Measurements from ENCODE around the gene ATP5F1D.

Gene ATP5F1D

GRCh38 chr19:1283207-1283916 is 41.8 kb downstream of the ATP5F1D start:
- DNase-seq (ENCODE audit: low read depth) = no peak

- DNase-seq (ENCODE audit: low read depth) = no peak
These were observed 42.4 kb downstream of the ATP5F1D start for GRCh38 chr19:1283917-1284292.

GRCh38 chr19:1284293-1284978 is 42.9 kb downstream of the ATP5F1D start:
- DNase-seq (ENCODE audit: low read depth) = no peak

- no peak for DNase-seq (ENCODE audit: low read depth)
These were observed 43.6 kb downstream of the ATP5F1D start for GRCh38 chr19:1284979-1285736.

GRCh38 chr19:1285737-1286360 is 44.3 kb downstream of the ATP5F1D start, which contains the start of gene EFNA2:
Gene EFNA2, plus strand, starts transcription at chr19:1285873. Its CDS starts 296 bp downstream, at chr19:1286169.
- DNase-seq (ENCODE audit: low read depth) = no peak

- DNase-seq (ENCODE audit: low read depth) = no peak
These were observed 45.2 kb downstream of the ATP5F1D start for GRCh38 chr19:1286487-1287353.

- DNase-seq (ENCODE audit: low read depth) = no peak
These were observed 46.0 kb downstream of the ATP5F1D start for GRCh38 chr19:1287354-1288225.

- no peak for DNase-seq (ENCODE audit: low read depth)
These were observed 46.7 kb downstream of the ATP5F1D start for GRCh38 chr19:1288226-1288612.

- DNase-seq (ENCODE audit: low read depth) = no peak
These were observed 47.5 kb downstream of the ATP5F1D start for GRCh38 chr19:1288833-1289685.

- no peak for DNase-seq (ENCODE audit: low read depth)
These were observed 48.1 kb downstream of the ATP5F1D start for GRCh38 chr19:1289686-1290025.

GRCh38 chr19:1290196-1290702 is 48.7 kb downstream of the ATP5F1D start:
- DNase-seq (ENCODE audit: low read depth) = no peak

GRCh38 chr19:1290703-1291651 is 49.4 kb downstream of the ATP5F1D start:
- DNase-seq (ENCODE audit: low read depth) = no peak

- no peak for DNase-seq (ENCODE audit: low read depth)
These were observed 50.3 kb downstream of the ATP5F1D start for GRCh38 chr19:1291761-1292418.

GRCh38 chr19:1292419-1293151 is 51.0 kb downstream of the ATP5F1D start:
- no peak for DNase-seq (ENCODE audit: low read depth)

GRCh38 chr19:1293782-1294604 is 52.4 kb downstream of the ATP5F1D start:
- DNase-seq (ENCODE audit: low read depth) = no peak
